GM11168 (cell line): Measurements from ENCODE around the gene CRIP3.

ENCODE experiments used
- in situ Hi-C: fragments of 300-500 bp; cut with MboI; formaldehyde crosslinking; loops from one replicate; pipeline ENCODE4 v1.12.0; 2022; ENCODE audit warnings: low sequenced_read_pairs; ENCODE audit not compliant: unreplicated experiment

Gene CRIP3

DNA sequence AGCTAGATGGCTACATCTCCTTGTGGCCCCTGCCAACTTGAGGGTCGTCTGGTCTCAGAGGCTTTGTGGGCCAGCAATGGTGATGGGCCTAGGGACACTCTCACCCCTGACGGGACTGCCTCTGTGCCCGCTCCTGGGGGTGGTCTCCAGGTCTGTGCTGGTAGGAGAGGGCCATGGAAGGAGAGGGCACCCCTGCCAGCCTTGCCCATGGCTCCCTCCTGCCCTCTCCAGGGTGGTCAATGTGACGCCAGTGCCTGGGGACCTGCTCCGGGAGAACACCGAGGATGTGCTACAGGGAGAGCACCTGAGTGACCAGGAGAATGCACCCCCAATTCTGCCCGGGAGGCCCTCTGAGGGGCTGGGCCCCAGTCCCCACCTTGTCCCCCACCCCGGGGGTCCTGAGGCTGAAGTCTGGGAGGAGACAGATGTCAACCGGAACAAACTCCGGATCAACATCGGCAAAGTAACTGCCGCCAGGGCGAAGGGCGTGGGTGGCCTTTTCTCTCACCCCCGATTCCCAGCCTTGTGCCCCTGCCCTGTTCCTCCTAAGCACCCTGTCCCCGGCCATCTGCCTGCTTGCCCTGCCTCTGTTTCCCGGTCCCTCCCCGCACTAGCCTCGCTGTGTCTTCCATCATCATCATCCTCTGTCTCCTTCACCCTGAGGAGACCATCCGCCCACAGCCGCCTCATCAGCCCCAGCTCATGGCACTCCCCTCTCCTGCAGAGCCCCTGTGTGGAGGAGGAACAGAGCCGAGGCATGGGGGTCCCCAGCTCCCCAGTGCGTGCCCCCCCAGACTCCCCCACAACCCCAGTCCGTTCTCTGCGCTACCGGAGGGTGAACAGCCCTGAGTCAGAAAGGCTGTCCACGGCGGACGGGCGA lies 49.6 kb downstream of the CRIP3 start:
- in situ Hi-C loops: no loop called here

- in situ Hi-C loops: no loop called here
Observed at GRCh38 chr6:43258180-43258579, 50.4 kb downstream of the CRIP3 start.

DNA sequence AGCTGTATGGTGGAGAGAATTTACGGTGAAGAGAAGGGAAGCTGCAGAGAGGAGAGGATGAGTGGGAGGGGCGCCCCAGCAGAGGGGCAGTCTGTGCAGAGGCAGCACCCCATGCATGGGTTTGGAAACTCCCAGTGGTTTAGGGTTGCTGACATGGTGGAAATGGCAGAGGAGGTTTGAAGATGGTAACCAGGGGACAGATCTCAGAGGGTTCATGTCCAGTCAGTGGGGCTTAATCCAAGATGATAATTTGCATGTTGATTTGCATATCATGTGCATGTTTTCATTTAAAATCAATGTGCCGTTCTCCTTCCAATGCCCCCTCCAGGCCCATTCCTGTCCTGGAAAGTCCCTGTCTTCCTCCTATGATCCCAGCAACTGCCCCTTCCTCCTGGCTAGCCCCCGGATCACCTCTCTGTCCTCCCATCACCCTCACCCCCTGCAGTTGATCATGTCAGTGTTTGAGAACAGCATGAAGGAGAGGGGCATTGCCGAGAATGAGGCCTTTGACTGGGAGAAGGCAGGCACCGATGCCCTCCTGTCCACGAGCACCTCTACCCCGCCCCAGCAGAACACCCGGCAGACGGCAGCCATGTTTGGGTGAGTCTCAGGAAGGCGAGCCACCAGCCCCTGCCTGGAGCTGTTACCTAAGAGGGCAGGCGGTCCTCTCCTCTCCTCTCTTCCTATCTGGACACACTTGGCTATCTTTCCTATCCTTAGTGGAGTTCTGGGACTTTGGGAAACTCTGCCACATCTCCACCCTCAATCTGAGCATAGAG lies 51.1 kb downstream of the CRIP3 start:
- in situ Hi-C loops: no loop called here

DNA sequence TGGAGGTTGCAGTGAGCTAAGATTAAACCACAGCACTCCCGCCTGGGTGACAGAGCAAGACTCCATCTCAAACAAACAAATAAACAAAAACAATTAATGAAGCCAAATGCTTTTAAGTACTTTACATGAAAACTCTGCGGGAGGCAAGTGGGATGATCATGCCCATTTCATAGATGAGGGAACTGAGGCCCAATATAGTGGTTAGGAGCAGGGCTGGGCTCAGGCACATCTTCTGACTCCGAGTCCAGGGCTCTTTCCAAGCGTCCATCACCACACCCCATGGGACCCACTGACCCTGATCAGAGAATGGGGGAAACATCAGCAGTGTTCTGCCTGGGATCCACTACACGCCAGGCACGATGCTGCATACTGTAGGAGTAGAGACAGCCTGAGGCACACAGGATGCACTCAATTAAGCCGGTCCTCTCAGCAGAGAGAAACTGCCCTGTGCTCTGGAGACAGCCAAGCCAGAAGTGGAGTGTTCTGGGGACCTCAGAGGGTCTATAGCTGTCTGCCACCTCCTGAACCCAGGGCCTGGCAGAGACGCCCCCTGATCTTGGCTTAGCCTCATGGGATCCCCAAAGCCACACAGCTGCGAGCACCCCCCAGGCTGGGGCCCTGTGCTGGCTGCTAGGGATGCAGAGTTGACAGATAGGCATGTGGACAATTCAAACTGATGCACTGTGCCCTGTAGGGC lies 51.8 kb downstream of the CRIP3 start:
- in situ Hi-C loops: no loop called here
